Measurements from ENCODE around the gene ABCG1. TPM values are rescaled to one million over a fixed set of nuclear protein-coding genes. Genes with fewer than 3 reads are reported as not detected.

Gene ABCG1
- total and polyA plus RNA-seq, 12 donors = 5.5 to 26.2 (median 14.6) TPM

DNA sequence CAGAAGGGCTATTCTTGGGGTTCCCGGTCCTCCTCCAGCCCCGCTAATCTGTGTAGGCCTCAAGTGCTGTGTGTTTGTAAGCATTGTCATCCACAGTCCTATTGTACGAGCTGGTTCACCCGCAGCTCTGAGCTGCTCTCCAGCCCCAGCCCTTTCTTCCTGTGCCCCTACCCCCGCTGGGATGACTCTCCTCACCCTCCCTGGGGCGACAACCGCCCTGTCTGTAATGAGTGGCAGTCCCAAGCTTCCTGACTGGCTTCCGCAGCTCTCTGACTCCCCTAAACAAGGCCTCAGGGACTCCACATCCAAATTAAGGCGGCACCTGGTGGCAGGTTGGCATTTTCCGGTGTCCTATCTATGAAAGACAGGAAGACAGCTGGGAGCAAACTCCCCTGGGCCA, 50.4 kb downstream of the ABCG1 start:
- TF ChIP-seq, protein P1, sequence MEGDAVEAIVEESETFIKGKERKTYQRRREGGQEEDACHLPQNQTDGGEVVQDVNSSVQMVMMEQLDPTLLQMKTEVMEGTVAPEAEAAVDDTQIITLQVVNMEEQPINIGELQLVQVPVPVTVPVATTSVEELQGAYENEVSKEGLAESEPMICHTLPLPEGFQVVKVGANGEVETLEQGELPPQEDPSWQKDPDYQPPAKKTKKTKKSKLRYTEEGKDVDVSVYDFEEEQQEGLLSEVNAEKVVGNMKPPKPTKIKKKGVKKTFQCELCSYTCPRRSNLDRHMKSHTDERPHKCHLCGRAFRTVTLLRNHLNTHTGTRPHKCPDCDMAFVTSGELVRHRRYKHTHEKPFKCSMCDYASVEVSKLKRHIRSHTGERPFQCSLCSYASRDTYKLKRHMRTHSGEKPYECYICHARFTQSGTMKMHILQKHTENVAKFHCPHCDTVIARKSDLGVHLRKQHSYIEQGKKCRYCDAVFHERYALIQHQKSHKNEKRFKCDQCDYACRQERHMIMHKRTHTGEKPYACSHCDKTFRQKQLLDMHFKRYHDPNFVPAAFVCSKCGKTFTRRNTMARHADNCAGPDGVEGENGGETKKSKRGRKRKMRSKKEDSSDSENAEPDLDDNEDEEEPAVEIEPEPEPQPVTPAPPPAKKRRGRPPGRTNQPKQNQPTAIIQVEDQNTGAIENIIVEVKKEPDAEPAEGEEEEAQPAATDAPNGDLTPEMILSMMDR (IDR thresholded peaks at IDR 0.05) = no peak
- Histone ChIP-seq H3K36me3 (peaks cover 0 to 30% (median 0%) of the 10 kb centered on the region in 9 donors), H3K27me3 (no peaks in the 10 kb centered on the region), H3K4me3 (no peak overlapping the region), H3K9me3 (no peaks in the 10 kb centered on the region), H3K27ac (no peak overlapping the region), H3K4me1 (peaks cover 0 to 14% (median 4%) of the 10 kb centered on the region in 9 donors)
- intact Hi-C loops (cut with DNase I) = no loop called here
- 79 to 84% methylated on average over 10 of the region's 10 CpGs for WGBS, 2 donors
- no peak for DNase-seq
- ATAC-seq = peak in 1 of 8 donors; percentile 17

DNA sequence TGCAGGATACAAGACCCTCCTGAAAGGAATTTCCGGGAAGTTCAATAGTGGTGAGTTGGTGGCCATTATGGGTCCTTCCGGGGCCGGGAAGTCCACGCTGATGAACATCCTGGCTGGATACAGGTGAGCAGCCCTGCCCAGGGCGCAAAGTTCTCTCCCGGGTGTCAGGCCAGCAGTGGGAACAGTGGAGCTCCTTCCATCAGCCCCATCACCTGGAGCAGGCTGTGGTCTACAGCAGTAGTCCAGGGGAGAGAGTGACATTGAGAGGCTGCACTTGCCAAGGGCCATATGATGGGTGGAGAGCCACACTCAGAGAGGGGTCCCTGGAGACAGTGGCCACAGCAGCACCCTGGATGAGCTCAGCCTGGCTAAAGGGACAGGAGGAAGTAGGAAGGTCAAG, 52.1 kb downstream of the ABCG1 start:
- 88 to 95% methylated on average over 6 of the region's 6 CpGs for WGBS, 2 donors

DNA sequence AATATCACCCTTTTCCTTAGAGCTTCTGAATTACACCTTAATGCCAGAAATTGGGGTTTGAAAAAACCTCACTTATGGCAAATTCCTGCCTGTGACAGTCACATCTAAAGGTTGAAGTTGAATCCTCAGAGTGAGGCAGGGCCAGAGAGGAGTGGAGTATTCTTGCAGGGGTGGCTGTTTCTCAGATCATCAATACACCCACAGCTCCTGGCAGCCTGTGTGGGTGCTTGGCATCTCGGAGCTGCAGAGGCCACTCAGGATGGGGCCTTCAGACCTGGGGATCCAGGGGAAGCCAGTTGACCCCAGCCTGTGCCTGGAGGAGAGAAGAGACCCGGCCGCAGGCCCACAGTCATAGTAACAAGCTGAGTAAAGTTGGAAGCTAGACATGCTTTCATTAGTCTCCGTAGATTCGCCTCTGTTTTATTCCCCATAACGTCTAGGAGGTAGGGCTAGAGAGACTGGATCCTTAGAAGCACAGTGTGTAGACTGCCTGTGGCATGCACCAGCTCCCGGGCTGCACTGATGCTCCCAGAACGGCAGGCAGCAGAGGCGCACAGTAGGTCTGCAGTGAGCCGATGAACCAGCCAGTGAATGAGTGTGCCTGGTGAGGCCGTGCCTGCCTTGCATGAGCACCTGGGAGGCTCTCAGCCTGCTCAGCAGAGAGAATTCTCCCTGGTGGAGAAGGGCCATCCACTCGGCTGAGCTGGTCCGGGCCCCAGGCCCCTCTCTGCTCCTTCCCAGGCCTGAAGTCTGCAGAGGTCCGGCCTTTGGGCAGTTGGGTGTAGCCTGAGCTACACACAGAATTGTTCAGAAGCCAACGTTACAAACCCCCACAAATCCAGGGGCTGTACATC, 53.4 kb downstream of the ABCG1 start:
- H3K4me3 ChIP-seq = no peak overlapping the region
- H3K27ac ChIP-seq = no peak overlapping the region
- no peak for DNase-seq
- peaks cover 0 to 14% (median 0%) of the 10 kb centered on the region in 9 donors for H3K4me1 ChIP-seq
- TF ChIP-seq, protein P1 (IDR thresholded peaks at IDR 0.05) = no peak
- no peaks in the 10 kb centered on the region for H3K27me3 ChIP-seq
- H3K36me3 ChIP-seq = peaks cover 0 to 57% (median 0%) of the 10 kb centered on the region in 9 donors
- 94% methylated on average over 15 of the region's 15 CpGs for WGBS, 2 donors
- no peak for ATAC-seq
- intact Hi-C loops (cut with DNase I) = no loop called here
- H3K9me3 ChIP-seq = no peaks in the 10 kb centered on the region

More for the DNA sequence above, 52.1 kb downstream of the ABCG1 start:
- H3K27ac ChIP-seq = no peak overlapping the region
- intact Hi-C loops (cut with DNase I) = no loop called here
- H3K36me3 ChIP-seq = peaks cover 0 to 44% (median 0%) of the 10 kb centered on the region in 9 donors
- H3K4me3 ChIP-seq = no peak overlapping the region
- H3K27me3 ChIP-seq = no peaks in the 10 kb centered on the region
- H3K4me1 ChIP-seq = peaks cover 0 to 14% (median 4%) of the 10 kb centered on the region in 9 donors
- TF ChIP-seq, protein P1 (IDR thresholded peaks at IDR 0.05) = no peak
- ATAC-seq (no peak), DNase-seq (no peak)
- no peaks in the 10 kb centered on the region for H3K9me3 ChIP-seq

DNA sequence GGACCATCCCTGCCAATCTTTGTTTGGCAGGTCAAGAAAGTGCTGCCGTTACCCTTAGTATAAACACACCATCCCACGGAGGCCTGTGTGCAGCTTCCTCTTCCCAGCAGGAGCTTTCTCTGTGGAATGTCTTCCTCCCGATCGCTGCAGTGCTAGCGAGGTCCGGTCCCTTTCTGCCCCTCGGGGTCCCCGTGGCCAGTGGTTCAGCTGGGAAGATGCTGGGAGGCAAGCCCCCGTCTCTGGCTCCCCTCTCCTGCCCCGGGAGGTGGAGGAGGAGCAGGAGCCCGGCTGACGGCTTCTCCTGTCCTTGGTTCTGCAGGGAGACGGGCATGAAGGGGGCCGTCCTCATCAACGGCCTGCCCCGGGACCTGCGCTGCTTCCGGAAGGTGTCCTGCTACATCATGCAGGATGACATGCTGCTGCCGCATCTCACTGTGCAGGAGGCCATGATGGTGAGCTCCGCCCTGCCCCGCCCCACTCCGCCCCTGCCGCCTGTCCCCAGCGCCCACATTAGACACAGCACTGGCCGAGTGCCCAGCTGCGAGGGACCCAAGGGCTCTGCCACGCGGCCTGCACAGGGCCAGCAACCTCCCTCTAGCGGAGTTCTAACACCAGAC, 54.2 kb downstream of the ABCG1 start:
- Histone ChIP-seq H3K4me1 (peaks cover 0 to 10% (median 0%) of the 10 kb centered on the region in 9 donors), H3K27ac (no peak overlapping the region), H3K36me3 (peaks cover 0 to 65% (median 0%) of the 10 kb centered on the region in 9 donors), H3K9me3 (no peaks in the 10 kb centered on the region), H3K27me3 (no peaks in the 10 kb centered on the region), H3K4me3 (no peak overlapping the region)
- intact Hi-C loops (cut with DNase I) = no loop called here
- 88% methylated on average over 29 of the region's 29 CpGs for WGBS, 2 donors
- DNase-seq (no peak), ATAC-seq (no peak)
- TF ChIP-seq, protein P1 (IDR thresholded peaks at IDR 0.05) = no peak

Measured in heart right ventricle (tissue), 16 donors.